HG03520 (cell line): ENCODE data around the gene ESPNL.
"Not testable (repeated sequence)": the region's sequence is repeated elsewhere in the genome, so short reads cannot be mapped to it uniquely, and the experiment has no call there.

Experiments
- ATAC-seq: cut with Tn5 transposase; IDR thresholded peaks from one replicate; pipeline ENCODE4 v1.9.1; 2021; ENCODE audit warnings: mild to moderate bottlenecking, moderate library complexity; ENCODE audit not compliant: unreplicated experiment

ESPNL gene

DNA sequence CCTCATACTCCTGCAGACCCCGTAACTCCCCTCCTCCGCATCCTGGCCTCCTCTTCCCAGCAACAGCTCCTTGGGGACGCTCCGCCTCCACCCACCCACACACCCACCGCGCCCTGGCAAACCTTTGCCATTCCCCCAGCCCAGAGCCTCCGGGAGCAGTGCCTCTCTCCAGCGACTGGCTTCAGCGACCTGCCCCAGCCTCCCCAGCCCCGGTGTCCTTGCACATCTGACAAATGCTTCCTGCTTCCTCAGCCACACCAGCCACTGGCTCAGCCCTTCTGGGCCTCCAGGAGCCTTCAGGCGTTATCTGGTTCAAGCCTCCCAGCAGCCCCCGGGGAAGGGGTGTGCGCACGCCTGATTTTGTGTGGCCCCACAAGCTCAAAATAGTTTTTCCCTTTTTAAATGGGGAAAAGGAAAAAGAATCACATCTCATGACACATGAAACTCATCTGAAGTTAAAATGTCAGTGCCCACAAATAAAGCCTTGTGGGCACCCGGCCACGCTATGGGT lies 14.2 kb downstream of the ESPNL start:
- ATAC-seq = no peak

DNA sequence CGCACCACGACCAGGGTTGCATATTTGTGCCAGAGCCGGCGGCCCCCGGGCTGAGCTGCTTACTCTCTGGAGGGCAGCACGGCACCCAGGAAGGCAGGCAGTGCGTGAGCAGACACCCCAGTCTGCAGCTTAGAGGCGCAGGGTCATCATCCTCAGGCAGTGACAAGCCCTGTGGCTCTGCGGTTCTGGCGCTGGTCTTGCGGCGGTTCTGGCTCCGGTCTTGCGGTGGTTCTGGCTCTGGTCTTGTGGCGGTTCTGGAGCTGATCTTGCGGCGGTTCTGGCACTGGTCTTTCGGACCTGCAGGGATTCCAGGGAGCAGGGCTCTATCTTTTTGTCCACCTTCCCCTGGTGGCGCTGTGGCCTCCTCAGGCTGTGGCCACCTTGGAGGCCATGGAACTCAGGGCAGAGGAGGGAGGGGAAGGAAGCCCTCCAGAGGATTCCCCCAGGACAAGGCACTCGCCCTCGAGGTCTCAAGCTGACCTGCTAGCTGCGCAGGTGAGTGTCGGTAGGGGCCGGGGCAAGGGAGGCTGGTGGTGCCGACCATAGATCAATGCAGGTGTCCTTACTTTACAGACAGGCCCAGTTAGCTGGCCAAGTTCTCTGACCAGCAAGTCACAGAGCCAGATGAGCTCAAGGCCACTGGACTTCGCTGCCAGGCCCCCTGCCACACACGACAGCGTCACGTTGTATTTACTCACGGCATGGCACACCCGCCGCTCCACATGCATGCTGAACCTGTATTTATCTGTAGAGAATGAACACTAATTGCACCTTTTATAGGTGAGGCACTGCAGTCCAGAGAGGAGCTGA lies 14.9 kb downstream of the ESPNL start:
- no peak for ATAC-seq

DNA sequence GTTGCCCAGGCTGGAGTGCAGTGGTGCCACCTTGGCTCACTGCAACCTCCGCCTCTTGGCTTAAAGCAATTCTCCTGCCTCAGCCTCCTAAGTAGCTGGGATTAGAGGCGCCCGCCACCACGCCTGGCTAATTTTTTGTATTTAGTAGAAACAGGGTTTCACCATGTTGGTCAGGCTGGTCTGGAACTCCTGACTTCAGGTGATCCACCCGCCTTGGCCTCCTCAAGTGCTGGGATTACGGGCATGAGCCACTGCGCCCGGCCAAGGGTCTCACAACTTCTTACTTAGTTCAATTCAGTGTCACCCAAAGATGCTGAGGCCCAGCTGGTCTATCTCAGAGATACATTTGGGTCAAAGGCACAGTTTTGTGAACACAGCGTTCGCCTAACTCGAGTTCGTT lies 15.6 kb downstream of the ESPNL start:
- ATAC-seq = not testable (repeated sequence)

DNA sequence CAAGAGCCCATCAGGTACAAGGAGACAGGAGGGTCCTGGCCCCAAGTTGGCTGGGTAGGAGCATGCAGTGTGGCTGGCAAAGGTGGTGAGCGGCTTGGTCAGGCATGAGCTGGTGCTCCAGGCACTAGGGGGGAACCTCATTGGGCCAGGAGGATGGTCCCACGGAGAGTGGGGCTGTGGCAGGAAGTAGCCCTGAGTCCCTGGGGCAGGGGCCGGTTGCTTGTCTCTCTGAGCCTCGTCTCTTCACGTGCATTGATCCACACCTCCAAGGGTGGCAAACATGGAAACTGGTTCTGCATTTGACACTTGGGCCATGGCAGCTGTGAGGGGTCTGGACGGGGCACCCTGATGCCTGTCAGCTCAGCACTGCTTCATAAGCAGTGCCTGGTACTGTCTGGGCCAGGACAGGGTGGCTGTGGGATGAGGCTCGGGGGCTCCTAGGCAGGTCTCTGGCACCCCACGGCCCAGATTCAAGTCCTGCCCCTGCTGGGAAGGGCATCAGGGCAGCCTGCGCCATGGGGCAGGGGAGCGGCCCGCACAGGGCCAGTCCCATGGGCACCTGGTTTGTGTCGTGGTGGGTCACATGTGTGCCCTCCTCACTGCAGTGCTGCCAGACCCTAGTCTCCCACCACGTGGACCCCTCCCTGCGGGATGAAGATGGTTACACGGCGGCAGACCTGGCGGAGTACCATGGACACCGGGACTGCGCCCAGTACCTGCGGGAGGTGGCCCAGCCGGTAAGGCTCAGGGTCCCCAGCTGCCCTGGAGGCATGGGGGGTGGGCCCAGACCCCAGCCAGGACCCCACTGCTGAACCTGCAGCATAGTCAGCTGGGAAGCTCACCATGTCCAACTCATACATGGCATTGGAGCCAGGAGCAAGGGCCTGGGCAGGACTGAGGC lies 16.4 kb downstream of the ESPNL start:
- ATAC-seq = no peak

DNA sequence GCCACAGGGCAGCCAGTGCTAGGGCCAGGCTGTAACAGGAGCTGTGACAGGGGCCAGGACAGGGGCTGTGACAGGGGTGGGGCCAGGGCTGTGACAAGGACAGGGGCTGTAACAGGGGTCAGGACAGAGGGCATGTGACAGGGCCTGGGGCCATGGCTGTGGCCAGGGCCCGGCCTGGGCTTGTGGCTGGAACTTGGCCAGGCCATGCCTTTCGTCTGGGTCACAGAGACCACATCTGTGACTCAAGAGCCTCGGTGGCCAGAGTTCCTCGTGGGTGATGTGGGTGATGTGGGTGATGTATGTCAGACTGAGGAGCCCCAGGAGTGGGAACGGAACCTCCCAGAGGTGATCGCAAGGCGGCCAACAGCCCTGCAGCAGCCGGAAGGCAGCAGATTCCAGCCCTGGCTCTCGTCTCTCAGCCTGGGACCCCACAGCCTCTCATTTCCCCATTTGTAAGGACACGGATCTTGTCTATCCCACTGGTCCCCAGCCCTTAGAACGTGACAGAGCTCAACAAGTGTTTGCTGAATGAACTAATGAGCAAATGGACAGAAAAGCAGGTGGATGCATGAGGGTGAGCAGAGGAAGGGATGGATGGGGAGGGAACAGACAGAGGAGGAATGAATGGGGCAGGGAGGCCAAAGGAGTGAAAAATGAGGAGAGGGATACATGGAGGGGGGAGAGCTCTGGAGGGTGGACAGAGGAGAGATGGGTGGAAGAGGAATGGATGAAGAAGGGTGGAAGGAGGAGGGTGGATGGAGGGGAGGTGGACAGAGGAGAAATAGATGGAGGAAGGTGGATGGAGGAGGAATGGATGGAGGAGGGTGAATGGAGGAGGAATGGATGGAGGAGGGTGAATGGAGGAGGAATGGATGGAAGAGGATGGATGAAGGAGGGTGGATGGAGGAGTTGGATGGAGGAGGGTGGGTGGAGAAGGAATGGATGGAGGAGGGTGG lies 17.3 kb downstream of the ESPNL start:
- no peak for ATAC-seq

DNA sequence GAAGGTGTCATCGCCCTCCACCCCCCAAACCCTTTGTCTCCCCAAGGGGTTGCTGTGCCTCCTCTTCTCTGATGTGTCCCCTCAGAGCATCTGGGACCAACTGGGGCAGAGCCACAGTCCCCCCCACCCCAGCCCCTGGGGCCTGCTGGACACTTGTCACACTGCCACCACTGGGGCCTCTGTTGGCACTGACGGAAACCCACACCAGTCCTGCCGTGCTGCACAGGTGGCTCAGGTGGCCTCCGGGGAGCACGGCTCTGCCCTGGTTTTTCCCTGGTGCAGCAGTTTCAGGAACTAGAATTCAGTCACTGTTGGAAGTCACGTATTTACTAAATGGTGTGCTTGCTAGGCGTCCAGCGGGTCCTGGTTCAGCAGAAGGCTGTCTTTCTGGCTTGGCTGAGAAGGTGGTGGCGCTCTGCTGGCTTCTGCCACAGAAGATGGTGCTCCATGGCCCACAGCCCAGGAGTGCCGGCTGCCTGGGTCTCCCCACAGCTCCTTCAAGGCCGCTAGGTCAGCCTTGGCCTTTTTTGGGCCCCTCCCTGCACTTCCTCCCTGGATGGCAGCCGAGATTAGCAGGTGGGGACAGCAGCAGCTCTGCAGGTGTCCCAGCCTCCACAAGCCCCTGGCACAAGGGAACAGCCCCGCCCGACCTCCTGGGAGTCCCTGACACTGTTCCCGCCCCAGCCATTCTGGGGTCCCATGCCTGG lies 19.8 kb downstream of the ESPNL start:
- ATAC-seq = no peak

DNA sequence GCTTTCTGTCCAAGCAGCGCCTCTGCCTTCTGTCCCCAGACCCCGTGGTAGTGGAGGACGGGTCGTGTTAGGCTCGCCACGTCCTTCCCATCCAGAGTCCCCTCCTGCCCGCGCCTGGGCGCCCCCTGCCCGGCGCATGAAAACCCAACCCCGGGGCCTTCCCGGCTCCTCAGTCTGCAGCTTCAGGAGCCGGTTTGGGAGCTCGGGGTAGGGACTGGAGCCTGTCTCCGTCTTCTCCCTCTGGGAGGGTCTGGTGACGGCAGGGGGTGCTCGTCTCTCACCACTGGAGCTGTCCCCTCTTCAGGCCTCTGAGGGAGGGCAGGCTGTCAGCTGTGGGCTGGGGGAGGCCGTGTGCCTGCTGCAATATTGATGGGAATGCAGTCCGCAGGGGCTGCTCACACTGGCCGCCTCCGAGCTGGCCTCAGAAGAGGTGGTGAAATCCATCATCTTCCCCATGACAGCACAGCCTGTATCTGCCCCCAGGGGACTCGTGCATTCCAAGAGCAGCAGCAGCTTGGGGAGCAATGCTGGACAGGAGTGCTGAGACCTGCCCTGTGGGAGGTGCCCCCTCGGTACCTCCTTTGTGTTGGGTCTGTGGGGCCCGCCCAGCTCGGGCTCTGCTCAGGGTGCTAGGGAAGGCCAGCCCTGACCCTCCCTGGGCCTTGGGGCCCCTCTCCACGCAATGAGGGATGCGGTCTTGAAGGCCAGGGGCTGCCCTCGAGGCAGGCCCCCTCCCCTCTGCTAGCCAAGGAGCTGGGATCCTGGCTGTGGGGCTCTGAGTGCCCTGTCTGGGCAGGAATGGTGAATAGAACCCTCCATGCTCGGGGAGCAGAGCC lies 20.5 kb downstream of the ESPNL start:
- ATAC-seq = no peak

DNA sequence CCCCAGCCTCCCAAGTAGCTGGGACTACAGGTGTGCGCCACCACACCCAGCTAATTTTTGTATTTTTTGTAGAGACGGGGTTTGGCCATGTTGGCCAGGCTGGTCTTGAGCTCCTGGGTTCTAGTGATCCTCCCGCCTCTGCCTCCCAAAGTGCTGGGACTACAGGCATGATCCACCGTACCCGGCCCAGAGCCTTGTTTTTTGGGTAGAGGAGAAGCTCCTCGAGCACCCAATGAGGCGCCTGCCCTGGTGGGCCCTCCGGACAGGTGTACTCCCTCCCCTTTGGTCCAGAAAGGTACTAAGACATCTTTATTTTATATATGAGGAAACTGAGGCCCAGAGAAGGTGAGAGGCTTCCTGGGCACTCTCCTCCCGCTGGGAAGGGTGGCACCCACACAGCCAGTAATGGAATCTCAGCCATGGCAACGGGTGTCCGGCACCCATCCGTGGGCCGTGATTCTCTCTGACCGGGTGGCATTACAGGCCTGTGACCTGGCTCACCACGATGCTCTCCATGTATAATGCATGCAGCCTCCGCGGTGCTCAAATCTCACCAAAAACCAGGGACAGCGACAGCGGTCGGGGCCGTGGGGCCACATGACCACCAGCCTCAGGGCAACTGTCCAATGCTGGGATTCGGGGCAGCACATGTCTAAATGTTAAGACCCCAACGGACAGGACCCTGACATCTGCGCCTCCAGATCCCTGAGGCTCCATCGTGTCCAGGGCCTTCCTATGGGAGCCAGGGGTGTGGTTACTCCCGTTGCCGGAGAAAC lies 21.6 kb downstream of the ESPNL start:
- no peak for ATAC-seq

DNA sequence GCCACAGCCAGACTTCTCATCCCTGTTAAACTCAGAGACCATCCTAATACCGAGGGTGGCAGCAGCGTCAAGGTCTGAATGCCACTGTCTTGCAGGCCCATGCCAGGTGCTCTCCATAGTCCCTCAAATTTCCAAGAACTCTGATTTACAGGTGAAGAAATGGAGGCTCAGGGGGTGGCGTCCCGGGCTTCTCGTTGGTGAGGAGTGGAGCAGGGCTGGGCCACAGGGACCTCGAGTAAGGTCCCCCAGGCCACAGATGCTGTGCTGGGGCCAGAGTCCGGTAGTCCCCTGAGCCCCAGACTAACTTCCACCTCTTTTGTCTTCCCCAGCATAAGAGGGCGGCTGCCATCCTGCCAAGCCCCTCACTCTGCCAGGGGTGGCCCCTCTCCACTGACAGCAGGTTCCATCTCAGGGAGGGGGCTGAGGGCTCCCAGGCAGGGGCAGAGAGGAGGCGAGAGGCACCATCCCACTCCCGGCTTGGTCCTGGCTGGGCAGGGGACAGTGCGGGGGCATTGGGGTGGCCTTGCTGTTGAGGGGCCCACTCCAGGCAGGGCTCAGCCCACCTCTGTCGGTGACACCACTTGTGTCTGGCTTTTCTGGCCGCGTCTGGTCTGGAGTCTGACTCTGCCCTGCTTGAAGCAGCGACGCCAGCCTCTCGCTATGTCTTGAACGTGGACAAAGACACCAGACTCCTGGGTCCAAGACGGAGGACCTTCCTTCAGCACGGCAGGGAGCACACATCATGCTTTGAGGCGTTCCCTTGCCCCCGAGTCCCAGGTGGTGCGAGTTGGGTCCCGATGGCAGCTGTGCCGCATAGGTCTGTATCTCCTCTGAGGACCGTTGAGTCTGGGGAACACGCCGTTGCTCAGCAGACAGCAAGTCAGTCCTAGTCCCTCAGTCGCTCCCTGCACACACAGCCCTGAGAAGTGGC lies 22.4 kb downstream of the ESPNL start:
- no peak for ATAC-seq

DNA sequence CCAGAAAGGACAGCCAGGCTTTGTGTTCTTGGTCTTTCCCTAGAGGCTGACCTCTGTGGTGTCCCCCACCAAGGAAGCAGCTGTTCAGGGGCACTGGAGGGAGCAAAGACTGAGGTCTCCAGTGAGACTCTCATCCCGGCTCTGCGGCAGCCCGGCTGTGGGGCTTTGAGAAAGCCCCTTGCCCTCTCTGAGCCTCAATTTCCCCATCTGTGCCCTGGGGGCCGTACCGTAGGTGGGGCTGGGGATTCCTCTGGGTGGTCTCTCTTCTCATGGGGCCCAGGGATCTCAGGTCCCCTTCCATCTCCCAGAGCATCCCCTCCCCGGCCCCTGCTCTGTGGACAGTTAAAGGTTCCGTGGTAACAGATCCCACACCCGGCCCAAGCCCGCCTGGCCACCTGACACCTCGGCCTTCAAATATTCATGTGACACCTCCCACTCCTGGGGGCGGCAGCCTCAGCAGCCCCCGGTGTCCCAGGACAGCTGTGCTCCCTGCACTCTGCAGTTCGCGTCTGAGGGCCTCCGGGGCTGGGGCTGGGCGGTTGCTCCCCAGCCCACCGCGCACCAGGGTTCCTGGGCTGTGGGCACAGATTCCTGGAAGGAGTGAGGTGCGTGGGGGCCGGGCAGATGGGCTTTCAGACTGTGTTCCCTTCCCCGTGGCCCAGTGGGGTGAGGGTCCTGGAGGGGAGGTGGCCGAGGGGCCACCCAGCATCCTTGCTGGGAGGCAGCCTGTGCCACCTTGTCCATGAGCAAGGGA lies 23.3 kb downstream of the ESPNL start:
- no peak for ATAC-seq

DNA sequence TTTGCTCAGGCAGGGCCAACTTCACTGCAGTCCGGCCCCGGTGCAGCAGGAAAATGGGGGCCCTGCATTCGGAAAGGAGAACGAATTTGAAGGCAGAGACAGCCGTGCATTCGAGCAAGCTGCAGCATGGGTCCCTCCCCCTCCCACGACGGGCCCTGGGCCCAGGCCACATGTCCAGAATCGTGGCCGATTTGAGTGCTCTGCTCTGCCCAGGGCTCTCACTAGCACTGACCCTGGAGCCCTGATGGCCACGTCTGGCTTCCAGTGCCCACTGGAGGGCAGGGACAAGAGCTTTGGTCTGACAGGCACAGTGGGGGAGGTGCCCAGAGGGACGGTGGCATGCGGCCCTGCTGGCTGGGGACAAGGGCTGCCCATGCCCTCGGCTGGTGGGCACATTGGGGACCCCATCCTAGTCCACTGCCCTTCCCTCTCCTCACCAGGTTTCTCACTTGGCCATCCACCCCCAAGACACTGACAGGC lies 23.9 kb downstream of the ESPNL start:
- ATAC-seq = no peak

DNA sequence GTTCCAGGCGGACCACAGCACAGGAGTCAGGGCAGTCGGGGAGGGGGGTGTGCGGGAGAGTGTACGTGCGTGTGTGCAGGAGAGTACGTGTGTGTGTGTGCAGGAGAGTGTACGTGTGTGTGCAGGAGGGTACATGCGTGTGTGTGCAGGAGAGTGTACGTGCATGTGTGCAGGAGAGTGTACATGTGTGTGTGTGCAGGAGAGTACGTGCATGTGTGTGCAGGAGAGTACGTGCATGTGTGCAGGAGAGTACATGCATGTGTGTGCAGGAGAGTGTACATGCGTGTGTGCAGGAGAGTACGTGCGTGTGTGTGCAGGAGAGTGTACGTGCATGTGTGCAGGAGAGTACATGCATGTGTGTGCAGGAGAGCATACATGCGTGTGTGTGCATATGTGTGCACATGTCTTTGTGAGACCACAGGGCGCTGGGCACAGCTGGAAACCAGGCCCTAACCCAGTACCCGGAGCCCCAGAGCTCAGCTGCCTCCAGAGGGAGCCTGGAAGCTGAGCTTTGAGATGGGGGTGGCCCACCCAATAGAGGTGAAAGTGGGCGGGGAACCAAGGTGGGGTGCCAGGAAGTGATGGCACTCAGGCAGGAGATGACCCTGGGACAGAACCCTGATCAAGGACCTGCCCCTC lies 24.5 kb downstream of the ESPNL start:
- no peak for ATAC-seq

DNA sequence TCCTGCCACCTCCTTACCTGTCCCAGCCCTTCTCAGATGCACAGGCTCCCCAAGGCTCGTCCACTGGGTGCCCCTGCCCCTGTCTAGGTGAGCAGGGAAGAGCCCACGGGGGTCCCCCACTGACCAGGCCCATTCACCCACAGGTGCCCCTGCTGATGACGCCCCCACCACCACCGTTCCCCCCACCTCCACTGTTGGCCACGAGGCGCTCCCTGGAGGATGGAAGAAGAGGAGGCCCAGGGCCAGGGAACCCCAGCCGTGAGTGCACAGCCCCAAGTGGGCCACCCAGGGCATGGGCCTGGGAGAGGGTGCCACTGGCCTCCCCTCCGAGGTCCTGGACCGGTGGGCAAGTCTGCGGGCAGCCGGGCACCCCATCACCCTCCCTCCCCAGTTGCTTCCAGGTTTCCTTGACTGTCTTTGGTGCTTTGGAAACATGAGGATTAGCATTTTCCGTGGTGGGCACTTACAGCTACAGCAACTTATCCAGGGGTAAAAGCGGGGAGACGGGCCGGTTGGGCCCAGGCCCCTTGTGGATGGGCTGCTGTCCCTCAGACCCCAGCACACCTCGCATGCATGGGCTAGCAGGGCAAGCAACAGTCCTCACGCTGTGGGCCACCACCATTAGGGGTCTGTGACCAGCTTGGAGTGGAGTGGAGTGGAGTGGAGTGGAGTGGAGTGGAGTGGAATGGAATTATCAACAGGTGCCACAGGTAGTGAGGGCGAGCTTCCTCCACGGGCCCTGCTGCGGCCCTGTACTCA lies 25.2 kb downstream of the ESPNL start:
- ATAC-seq = no peak

DNA sequence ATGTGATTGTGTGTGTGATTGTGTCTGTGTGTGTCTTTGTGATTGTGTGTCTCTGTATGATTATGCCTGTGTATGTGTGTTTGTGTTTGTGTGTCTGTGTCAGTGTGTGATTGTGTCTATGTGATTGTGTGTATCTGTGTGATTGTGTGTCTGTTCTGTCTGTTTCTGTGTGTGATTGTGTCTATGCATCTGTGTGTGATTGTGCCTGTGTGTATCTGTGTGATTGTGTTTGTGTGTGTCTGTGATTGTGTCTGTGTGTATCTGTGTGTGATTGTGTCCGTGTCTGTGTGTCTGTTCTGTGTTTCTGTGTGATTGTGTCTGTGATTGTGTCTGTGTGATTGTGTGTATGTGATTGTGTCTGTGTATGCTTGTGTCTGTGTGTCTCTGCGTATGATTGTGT lies 26.2 kb downstream of the ESPNL start:
- ATAC-seq = no peak

DNA sequence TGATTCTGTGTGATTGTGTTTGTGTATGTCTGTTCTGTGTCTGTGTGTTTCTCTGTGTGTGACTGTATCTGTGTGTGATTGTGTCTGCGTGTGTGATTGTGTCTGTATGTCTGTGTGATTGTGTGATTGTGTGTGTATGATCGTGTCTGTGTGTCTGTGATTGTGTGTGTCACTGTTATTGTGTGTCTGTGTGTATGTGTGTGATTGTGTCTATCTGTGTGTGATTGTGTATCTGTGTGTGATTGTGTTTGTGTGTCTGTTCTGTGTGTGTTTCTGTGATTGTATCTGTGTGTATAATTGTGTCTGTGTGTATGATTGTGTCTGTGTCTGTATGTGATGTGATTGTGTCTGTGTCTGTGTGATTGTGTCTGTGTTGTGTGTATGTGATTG lies 26.6 kb downstream of the ESPNL start:
- no peak for ATAC-seq
